Prostate gland (tissue), 2 donors: ENCODE data around the gene SNRPB.
"Not testable (repeated sequence)": the region's sequence is repeated elsewhere in the genome, so short reads cannot be mapped to it uniquely, and the experiment has no call there.

Experiments
- CTCF ChIP-seq, 4 experiments: fragments of 200-600 bp in 2 of 4; fragments of 450-650 bp in 2 of 4; sonication (generic) in 2 of 4; IDR thresholded peaks; 1 replicate in 3 of 4; 2 replicates in 1 of 4; pipeline ENCODE4 v1.5.1; 2016 to 2019; ENCODE audit warnings: antibody characterized with exemption in 4 of 4, mild to moderate bottlenecking in 2 of 4, moderate library complexity in 2 of 4
- POLR2A ChIP-seq: fragments of 450-650 bp; IDR thresholded peaks from one replicate; pipeline ENCODE4 v1.6.1; 2016; ENCODE audit warnings: antibody characterized with exemption, mild to moderate bottlenecking
- POLR2AphosphoS5 ChIP-seq: sonication (generic); formaldehyde crosslinking; IDR thresholded peaks from one replicate; pipeline ENCODE4 v1.6.1; 2017; ENCODE audit warnings: antibody characterized with exemption

GRCh38 chr20:2502808-2503384 is 32.3 kb upstream of the SNRPB start:
- TF ChIP-seq CTCF (IDR thresholded peaks at IDR 0.05); POLR2A; POLR2AphosphoS5: not testable (repeated sequence)
